HepG2 (cell line): ENCODE data around the gene CACNA1C. TPM values are rescaled to one million over a fixed set of nuclear protein-coding genes. Genes with fewer than 3 reads are reported as not detected.

Experiments used
- ATAC-seq: fragments of 200-7000 bp; cut with Tn5 transposase; 3 replicates; pipeline ENCODE4 v1.9.1; 2020; ENCODE audit warnings: mild to moderate bottlenecking, moderate library complexity
- BruUV-seq: library from RNA; stranded (reverse); fragments of 400-500 nt; replicated peaks from 2 replicates; lab custom pipeline; 2021; lab: Mats Ljungman, UMichigan
- CTCF ChIA-PET: fragments of 300-600 bp; formaldehyde crosslinking; extraction: SDS; loops from one replicate; lab custom pipeline; 2021; ENCODE audit warnings: low total read pairs, inconsistent platforms, low intra/inter-chr PET ratio; lab: Yijun Ruan, JAX
- POLR2A ChIA-PET: fragments of 350-600 bp; sonication (Branson Sonifier 250); formaldehyde crosslinking; loops from one replicate; lab custom pipeline; 2020; ENCODE audit warnings: antibody characterized with exemption, inconsistent platforms; lab: Yijun Ruan, JAX
- DNase-seq: peaks from one replicate; pipeline ENCODE4 v3.0.0-alpha.2; 2015; ENCODE audit warnings: low spot score
- FAIRE-seq: peaks from 3 replicates; lab custom pipeline; 2011; peaks lifted over from hg19 to GRCh38; lab: Jason Lieb, UNC
- H2AFZ ChIP-seq: one replicate; pipeline ENCODE4 v1.6.1; 2011; ENCODE audit warnings: low read length, inconsistent platforms
- H3K27ac ChIP-seq: fragments of 300-600 bp; 3 replicates; pipeline ENCODE4 v1.8.0; 2011; ENCODE audit warnings: mixed run types, mild to moderate bottlenecking, mixed read lengths, low read length, inconsistent platforms; ENCODE audit not compliant: insufficient read depth; ENCODE audit errors: extremely low read length
- H3K27me3 ChIP-seq, 2 experiments: fragments of 200-600 bp in 1 of 2; 2 replicates in 1 of 2; 3 replicates in 1 of 2; pipeline versions ENCODE4 v1.6.0 to v1.8.0; 2011; ENCODE audit warnings: low read length in 2 of 2, mild to moderate bottlenecking in 2 of 2, moderate library complexity in 2 of 2, inconsistent platforms in 1 of 2; ENCODE audit not compliant: insufficient read depth in 2 of 2, control insufficient read depth in 1 of 2
- H3K36me3 ChIP-seq, 2 experiments: fragments of 200-600 bp in 1 of 2; replicated peaks in 1 of 2; 2 replicates in 1 of 2; 3 replicates in 1 of 2; pipeline versions ENCODE4 v1.5.1 to v1.8.0; 2011; ENCODE audit warnings: low read length in 2 of 2, inconsistent platforms in 1 of 2; ENCODE audit not compliant: insufficient read depth in 2 of 2, control insufficient read depth in 1 of 2
- H3K4me1 ChIP-seq: 2 replicates; pipeline ENCODE4 v1.5.1; 2012; ENCODE audit warnings: low read length, inconsistent platforms; ENCODE audit not compliant: insufficient read depth
- H3K4me2 ChIP-seq: 2 replicates; pipeline ENCODE4 v1.6.0; 2011; ENCODE audit warnings: low read depth, low read length, inconsistent platforms
- H3K4me3 ChIP-seq, 3 experiments: fragments of 200-600 bp in 1 of 3; sonication (generic), shearing (Covaris generic) in 1 of 3; replicated peaks in 1 of 3; 2 replicates each; pipeline ENCODE4 v1.5.1; 2011 to 2016; ENCODE audit warnings: low read length in 3 of 3, inconsistent platforms in 2 of 3, low read depth in 2 of 3, mild to moderate bottlenecking in 2 of 3, control low read depth in 1 of 3, mixed read lengths in 1 of 3; ENCODE audit not compliant: insufficient read depth in 1 of 3
- H3K79me2 ChIP-seq: one replicate; pipeline ENCODE4 v1.6.1; 2011; ENCODE audit warnings: low read length, inconsistent platforms; ENCODE audit not compliant: insufficient read depth
- H3K9ac ChIP-seq: 2 replicates; pipeline ENCODE4 v1.6.0; 2011; ENCODE audit warnings: mild to moderate bottlenecking, low read depth, low read length, inconsistent platforms; ENCODE audit not compliant: insufficient read depth
- H3K9me3 ChIP-seq: 2 replicates; pipeline ENCODE4 v1.5.1; 2012; ENCODE audit warnings: mild to moderate bottlenecking, low read length
- H4K20me1 ChIP-seq: 2 replicates; pipeline ENCODE4 v1.6.0; 2011; ENCODE audit warnings: inconsistent platforms, mild to moderate bottlenecking, low read length, moderate library complexity; ENCODE audit not compliant: insufficient read depth
- E2F1 ChIP-seq: sonication (generic); formaldehyde crosslinking; IDR thresholded peaks from 2 replicates; pipeline ENCODE4 v1.5.0; 2020; ENCODE audit warnings: missing genetic modification reagents
- MAX ChIP-seq: IDR thresholded peaks from 2 replicates; pipeline ENCODE4 v1.6.1; 2012; ENCODE audit warnings: inconsistent platforms
- MXI1 ChIP-seq: IDR thresholded peaks from 3 replicates; pipeline ENCODE4 v1.6.1; 2012; ENCODE audit warnings: low read depth, low read length, inconsistent platforms, borderline replicate concordance
- RFXAP ChIP-seq: sonication (generic); formaldehyde crosslinking; IDR thresholded peaks from 2 replicates; pipeline ENCODE4 v1.4.0; 2020; ENCODE audit warnings: missing genetic modification reagents, borderline replicate concordance
- SALL1 ChIP-seq: sonication (generic); formaldehyde crosslinking; IDR thresholded peaks from 2 replicates; pipeline ENCODE4 v1.8.0; 2022; ENCODE audit warnings: mild to moderate bottlenecking, missing genetic modification reagents
- TIGD3 ChIP-seq: sonication (generic); formaldehyde crosslinking; IDR thresholded peaks from 2 replicates; pipeline ENCODE4 v1.5.1; 2020; ENCODE audit warnings: mild to moderate bottlenecking, missing genetic modification reagents, borderline replicate concordance
- ZFP62 ChIP-seq: sonication (generic); formaldehyde crosslinking; IDR thresholded peaks from 2 replicates; pipeline ENCODE4 v1.4.0; 2020; ENCODE audit warnings: missing genetic modification reagents
- ZNF597 ChIP-seq: sonication (generic); formaldehyde crosslinking; IDR thresholded peaks from 2 replicates; pipeline ENCODE4 v1.5.0; 2020; ENCODE audit warnings: missing genetic modification reagents
- ZNF605 ChIP-seq: sonication (generic); formaldehyde crosslinking; IDR thresholded peaks from 2 replicates; pipeline ENCODE4 v1.8.0; 2022; ENCODE audit warnings: mild to moderate bottlenecking, missing genetic modification reagents
- ZNF615 ChIP-seq: sonication (generic); formaldehyde crosslinking; IDR thresholded peaks from 2 replicates; pipeline ENCODE4 v1.5.0; 2020; ENCODE audit warnings: mild to moderate bottlenecking, missing genetic modification reagents, borderline replicate concordance
- ZNF660 ChIP-seq: sonication (generic); formaldehyde crosslinking; IDR thresholded peaks from 2 replicates; pipeline ENCODE4 v1.5.1; 2020; ENCODE audit warnings: mild to moderate bottlenecking, low read depth, missing genetic modification reagents, borderline replicate concordance
- ZNF792 ChIP-seq: IDR thresholded peaks from 2 replicates; pipeline ENCODE4 v1.6.1; 2016
- WGBS: methylation state at CpG from one replicate; pipeline ENCODE4 v1.1.6; 2017; ENCODE audit warnings: low lambda C conversion rate; 5-methylcytosine and 5-hydroxymethylcytosine counted together
- in situ Hi-C: cut with HindIII; loops from 2 replicates; pipeline ENCODE4 v1.10.0; 2017; ENCODE audit warnings: low pct_unique_long_range_greater_than_20kb; ENCODE audit not compliant: extremely low pct_ligation_motif_present
- intact Hi-C: fragments of 100-400 bp; cut with micrococcal nuclease; formaldehyde crosslinking; loops from one replicate; pipeline ENCODE4 v1.10.0; 2022; ENCODE audit not compliant: unreplicated experiment
- polyA plus RNA-seq, 8 experiments: library from polyadenylated mRNA; depleted of rRNA in 3 of 8; stranded (reverse) in 7 of 8; unstranded in 1 of 8; fragments of >200 nt; fragmentation: Illumina TruSeq in 4 of 8; extraction: Trizol in 4 of 8; gene quantifications; 2 replicates each; pipeline versions ENCODE4 v1.2.1 to v1.2.3, GENCODE V29; 2011 to 2016; ENCODE audit warnings: low read depth in 4 of 8, missing spikeins in 1 of 8, mixed read lengths in 1 of 8; ENCODE audit not compliant: insufficient read depth in 1 of 8
- total RNA-seq, 5 experiments: library from RNA; depleted of rRNA; stranded (reverse); fragments of >200 nt; fragmentation: Illumina TruSeq; extraction: Trizol; gene quantifications; 2 replicates each; pipeline ENCODE4 v1.2.3, GENCODE V29; 2016; ENCODE audit warnings: low read depth in 1 of 5
- TF ChIP-seq, protein P1 (sequence below): sonication (generic); formaldehyde crosslinking; IDR thresholded peaks from 2 replicates; pipeline ENCODE4 v1.5.1; 2020; ENCODE audit warnings: mild to moderate bottlenecking, missing genetic modification reagents, moderate library complexity
- TF ChIP-seq, protein P2 (sequence below): sonication (generic); formaldehyde crosslinking; IDR thresholded peaks from 2 replicates; pipeline ENCODE4 v1.8.0; 2022; ENCODE audit warnings: missing genetic modification reagents, mild to moderate bottlenecking, borderline replicate concordance
- TF ChIP-seq, protein P3 (sequence below): sonication (generic); formaldehyde crosslinking; IDR thresholded peaks from 2 replicates; pipeline ENCODE4 v1.4.0; 2020; ENCODE audit warnings: mild to moderate bottlenecking, missing genetic modification reagents

The CACNA1C gene
- total and polyA plus RNA-seq, 2 of the 13 experiments (the other 11 are each of a cell fraction or from before 2014, with no cell fraction given) = not detected

GRCh38 chr12:2347137-2347843 lies 294.5 kb downstream of the CACNA1C start (continued):
- TF ChIP-seq, protein P1, sequence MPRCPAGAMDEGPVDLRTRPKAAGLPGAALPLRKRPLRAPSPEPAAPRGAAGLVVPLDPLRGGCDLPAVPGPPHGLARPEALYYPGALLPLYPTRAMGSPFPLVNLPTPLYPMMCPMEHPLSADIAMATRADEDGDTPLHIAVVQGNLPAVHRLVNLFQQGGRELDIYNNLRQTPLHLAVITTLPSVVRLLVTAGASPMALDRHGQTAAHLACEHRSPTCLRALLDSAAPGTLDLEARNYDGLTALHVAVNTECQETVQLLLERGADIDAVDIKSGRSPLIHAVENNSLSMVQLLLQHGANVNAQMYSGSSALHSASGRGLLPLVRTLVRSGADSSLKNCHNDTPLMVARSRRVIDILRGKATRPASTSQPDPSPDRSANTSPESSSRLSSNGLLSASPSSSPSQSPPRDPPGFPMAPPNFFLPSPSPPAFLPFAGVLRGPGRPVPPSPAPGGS (CRISPR knock-in tag) = no peak
- TF ChIP-seq ZNF605 = no peak

DNA sequence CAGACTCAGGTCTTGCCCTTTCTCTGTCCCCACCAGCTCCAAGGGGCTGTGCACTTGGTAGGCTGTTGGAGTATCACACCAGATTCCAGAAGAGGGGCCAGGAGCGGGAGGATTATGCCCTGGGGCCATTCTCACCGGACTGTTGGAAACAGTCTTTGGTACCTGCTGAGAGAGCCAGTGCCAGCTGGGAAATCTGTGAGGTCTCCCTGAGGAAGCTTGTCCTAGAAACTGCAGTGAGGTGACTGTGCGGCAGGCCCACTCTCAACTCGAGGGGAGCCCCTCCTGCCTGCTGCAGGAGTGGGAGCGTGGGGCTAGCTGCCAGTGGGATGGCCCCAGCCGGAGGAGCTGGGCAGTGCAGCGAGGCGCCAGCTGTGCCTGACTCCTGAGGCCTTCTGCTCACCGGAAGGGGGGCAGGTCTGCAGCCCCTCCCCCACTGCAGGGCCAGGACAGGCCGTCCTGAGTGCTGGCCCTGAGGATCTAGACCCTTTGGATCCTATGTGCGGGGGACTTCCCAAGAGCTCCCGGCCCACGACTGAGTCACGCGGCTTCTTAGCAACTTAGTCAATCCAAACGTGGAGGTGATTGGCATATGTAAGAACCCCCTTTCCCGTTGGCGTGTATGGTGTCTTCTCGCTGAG lies 295.2 kb downstream of the CACNA1C start:
- ChIA-PET POLR2A (no interaction called here), CTCF (no interaction called here)
- H3K4me3 ChIP-seq = no peak overlapping the region
- H3K27me3 ChIP-seq = peaks cover 0 to 51% of the 10 kb centered on the region in 2 experiments; a peak in 3 of 5 replicates
- no peak overlapping the region for H2AFZ ChIP-seq
- no peak overlapping the region for H3K4me2 ChIP-seq
- 40% methylated on average over 3 of the region's 19 CpGs for WGBS
- DNase-seq = no peak
- in situ Hi-C loops (no loop called here), intact Hi-C loops (no loop called here)
- ATAC-seq = no peak
- no peaks in the 10 kb centered on the region for H4K20me1 ChIP-seq
- no peak overlapping the region for H3K9ac ChIP-seq
- FAIRE-seq = no peak
- H3K36me3 ChIP-seq = no peaks in the 10 kb centered on the region
- no peaks in the 10 kb centered on the region for H3K79me2 ChIP-seq
- no peaks in the 10 kb centered on the region for H3K4me1 ChIP-seq
- H3K9me3 ChIP-seq = no peaks in the 10 kb centered on the region
- BruUV-seq = no TSS peak
- no peak overlapping the region for H3K27ac ChIP-seq
- TF ChIP-seq, protein P2, sequence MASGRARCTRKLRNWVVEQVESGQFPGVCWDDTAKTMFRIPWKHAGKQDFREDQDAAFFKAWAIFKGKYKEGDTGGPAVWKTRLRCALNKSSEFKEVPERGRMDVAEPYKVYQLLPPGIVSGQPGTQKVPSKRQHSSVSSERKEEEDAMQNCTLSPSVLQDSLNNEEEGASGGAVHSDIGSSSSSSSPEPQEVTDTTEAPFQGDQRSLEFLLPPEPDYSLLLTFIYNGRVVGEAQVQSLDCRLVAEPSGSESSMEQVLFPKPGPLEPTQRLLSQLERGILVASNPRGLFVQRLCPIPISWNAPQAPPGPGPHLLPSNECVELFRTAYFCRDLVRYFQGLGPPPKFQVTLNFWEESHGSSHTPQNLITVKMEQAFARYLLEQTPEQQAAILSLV (CRISPR knock-in tag) = no peak
- TF ChIP-seq ZNF597 (no peak), E2F1 (CRISPR knock-in tag) (no peak), MXI1 (no peak), ZNF615 (no peak), SALL1 (CRISPR knock-in tag) (no peak), ZFP62 (no peak), ZNF792 (CRISPR knock-in tag) (no peak), ZNF660 (no peak), MAX (no peak), RFXAP (CRISPR knock-in tag) (no peak), TIGD3 (CRISPR knock-in tag) (no peak)
- TF ChIP-seq, protein P3, sequence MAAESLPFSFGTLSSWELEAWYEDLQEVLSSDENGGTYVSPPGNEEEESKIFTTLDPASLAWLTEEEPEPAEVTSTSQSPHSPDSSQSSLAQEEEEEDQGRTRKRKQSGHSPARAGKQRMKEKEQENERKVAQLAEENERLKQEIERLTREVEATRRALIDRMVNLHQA (CRISPR knock-in tag) = no peak
